H1 (cell line): Measurements from ENCODE around the gene NLK. TPM values are rescaled to one million over a fixed set of nuclear protein-coding genes. Genes with fewer than 3 reads are reported as not detected.

Source experiments
- CTCF ChIA-PET: fragments of 300-600 bp; sonication (Branson Sonifier 250); formaldehyde crosslinking; loops from one replicate; lab custom pipeline; 2021; ENCODE audit not compliant: partially characterized antibody; lab: Charles Lee
- POLR2A ChIA-PET: fragments of 300-600 bp; sonication (Branson Sonifier 250); formaldehyde crosslinking; loops from one replicate; lab custom pipeline; 2021; ENCODE audit warnings: inconsistent platforms; ENCODE audit not compliant: partially characterized antibody; lab: Charles Lee
- DNase-seq, 2 experiments: peaks; one replicate each; pipeline versions ENCODE4 v3.0.0 to v3.0.0-alpha.2; 2010 to 2022; ENCODE audit warnings: low spot score in 2 of 2, low read depth in 1 of 2, mixed read lengths in 1 of 2
- FAIRE-seq: peaks from 2 replicates; lab custom pipeline; 2011; peaks lifted over from hg19 to GRCh38; lab: Jason Lieb, UNC
- H2AFZ ChIP-seq: 2 replicates; pipeline ENCODE4 v1.8.1; 2012; ENCODE audit warnings: low read length, inconsistent platforms
- H2AK5ac ChIP-seq: 2 replicates; pipeline ENCODE4 v1.6.1; 2013; ENCODE audit warnings: low read depth, low read length
- H2BK120ac ChIP-seq: replicated peaks from 2 replicates; pipeline ENCODE3; 2013; ENCODE audit warnings: low read depth, low read length, inconsistent platforms
- H2BK12ac ChIP-seq: 2 replicates; pipeline ENCODE4 v1.6.1; 2013; ENCODE audit warnings: low read depth, low read length
- H2BK15ac ChIP-seq: 2 replicates; pipeline ENCODE4 v1.6.1; 2013; ENCODE audit warnings: low read length
- H2BK20ac ChIP-seq: 2 replicates; pipeline ENCODE4 v1.6.1; 2013; ENCODE audit warnings: low read length
- H2BK5ac ChIP-seq: 2 replicates; pipeline ENCODE4 v1.6.1; 2013; ENCODE audit warnings: low read depth, low read length
- H3K14ac ChIP-seq: 2 replicates; pipeline ENCODE4 v1.6.1; 2013; ENCODE audit warnings: inconsistent platforms; ENCODE audit not compliant: insufficient read length
- H3K18ac ChIP-seq: 2 replicates; pipeline ENCODE4 v1.6.1; 2013; ENCODE audit warnings: low read length; ENCODE audit errors: extremely low read depth
- H3K23ac ChIP-seq: 2 replicates; pipeline ENCODE4 v1.6.1; 2013; ENCODE audit warnings: inconsistent platforms; ENCODE audit not compliant: insufficient read length
- H3K23me2 ChIP-seq: 2 replicates; pipeline ENCODE4 v1.6.1; 2013; ENCODE audit warnings: low read depth, low read length
- H3K27ac ChIP-seq: 2 replicates; pipeline ENCODE4 v1.6.1; 2011; ENCODE audit warnings: low read depth, low read length, inconsistent platforms
- H3K27me3 ChIP-seq, 4 experiments: replicated peaks in 1 of 4; 1 replicate in 1 of 4; 2 replicates in 3 of 4; pipeline versions ENCODE4 v1.6.1 to v1.8.1; 2011 to 2013; ENCODE audit warnings: low read length in 3 of 4, mild to moderate bottlenecking in 3 of 4, inconsistent platforms in 2 of 4, mixed read lengths in 2 of 4, moderate library complexity in 1 of 4; ENCODE audit not compliant: control insufficient read depth in 3 of 4, insufficient read depth in 3 of 4; ENCODE audit errors: extremely low read depth in 1 of 4
- H3K36me3 ChIP-seq, 4 experiments: 2 replicates each; pipeline versions ENCODE4 v1.6.1 to v1.8.1; 2011 to 2013; ENCODE audit warnings: mild to moderate bottlenecking in 4 of 4, low read length in 3 of 4, moderate library complexity in 2 of 4, control low read depth in 1 of 4, inconsistent platforms in 1 of 4; ENCODE audit not compliant: insufficient read depth in 4 of 4, control insufficient read depth in 2 of 4
- H3K4ac ChIP-seq: replicated peaks from 2 replicates; pipeline ENCODE3; 2013; ENCODE audit warnings: low read length, low read depth, mixed read lengths, inconsistent platforms; ENCODE audit not compliant: insufficient read length
- H3K4me1 ChIP-seq, 4 experiments: replicated peaks in 1 of 4; 1 replicate in 1 of 4; 2 replicates in 3 of 4; pipeline versions ENCODE4 v1.6.1 to v1.8.1; 2011 to 2013; ENCODE audit warnings: low read length in 3 of 4, inconsistent platforms in 2 of 4, mixed read lengths in 1 of 4; ENCODE audit not compliant: insufficient read depth in 4 of 4, control insufficient read depth in 3 of 4
- H3K4me2 ChIP-seq, 2 experiments: 2 replicates each; pipeline versions ENCODE4 v1.6.1 to v1.8.1; 2011 to 2013; ENCODE audit warnings: low read depth in 2 of 2, low read length in 2 of 2, control low read depth in 1 of 2, inconsistent platforms in 1 of 2, mild to moderate bottlenecking in 1 of 2; ENCODE audit not compliant: insufficient read depth in 1 of 2
- H3K4me3 ChIP-seq, 4 experiments: fragments of 200-600, 300-600 bp in 1 of 4; sonication (generic), shearing (Covaris generic), sonication (Bioruptor Twin) in 1 of 4; 2 replicates each; pipeline versions ENCODE4 v1.5.1 to v1.8.1; 2011 to 2016; ENCODE audit warnings: low read length in 4 of 4, low read depth in 3 of 4, control low read depth in 2 of 4, inconsistent platforms in 2 of 4, mild to moderate bottlenecking in 2 of 4, mixed read lengths in 1 of 4, moderate library complexity in 1 of 4; ENCODE audit not compliant: insufficient read depth in 2 of 4; ENCODE audit errors: extremely low read depth in 1 of 4
- H3K56ac ChIP-seq: replicated peaks from 2 replicates; pipeline ENCODE3; 2013; ENCODE audit warnings: low read depth, mild to moderate bottlenecking, mixed read lengths, low read length, inconsistent platforms; ENCODE audit not compliant: insufficient read length
- H3K79me1 ChIP-seq: 2 replicates; pipeline ENCODE4 v1.6.1; 2013; ENCODE audit warnings: low read depth, low read length, control low read depth
- H3K79me2 ChIP-seq, 2 experiments: 2 replicates each; pipeline versions ENCODE4 v1.6.1 to v1.8.1; 2012 to 2013; ENCODE audit warnings: low read length in 2 of 2, mild to moderate bottlenecking in 2 of 2, inconsistent platforms in 1 of 2; ENCODE audit not compliant: insufficient read depth in 2 of 2, control insufficient read depth in 1 of 2
- H3K9ac ChIP-seq, 4 experiments: replicated peaks in 1 of 4; 1 replicate in 1 of 4; 2 replicates in 3 of 4; pipeline versions ENCODE4 v1.6.1 to v1.8.1; 2011 to 2013; ENCODE audit warnings: low read depth in 3 of 4, low read length in 3 of 4, control low read depth in 2 of 4, mild to moderate bottlenecking in 2 of 4, moderate library complexity in 2 of 4, inconsistent platforms in 1 of 4; ENCODE audit errors: extremely low read depth in 1 of 4
- H3K9me3 ChIP-seq, 2 experiments: 2 replicates each; pipeline versions ENCODE4 v1.6.1 to v1.8.1; 2012 to 2013; ENCODE audit warnings: mild to moderate bottlenecking in 2 of 2, moderate library complexity in 2 of 2, control low read depth in 1 of 2, inconsistent platforms in 1 of 2, low read depth in 1 of 2, low read length in 1 of 2, mixed read lengths in 1 of 2; ENCODE audit not compliant: insufficient read depth in 2 of 2
- H4K20me1 ChIP-seq, 2 experiments: replicated peaks in 1 of 2; 2 replicates each; pipeline versions ENCODE3 to v1.8.1; 2011 to 2013; ENCODE audit warnings: inconsistent platforms in 2 of 2, low read length in 2 of 2, mild to moderate bottlenecking in 1 of 2; ENCODE audit not compliant: insufficient read depth in 2 of 2, control insufficient read depth in 1 of 2
- H4K5ac ChIP-seq: 2 replicates; pipeline ENCODE4 v1.6.1; 2013; ENCODE audit warnings: low read length, low read depth, mixed read lengths, inconsistent platforms; ENCODE audit not compliant: insufficient read length
- H4K8ac ChIP-seq: 2 replicates; pipeline ENCODE4 v1.8.0; 2013; ENCODE audit warnings: mild to moderate bottlenecking, moderate library complexity, low read length, inconsistent platforms; ENCODE audit not compliant: insufficient read depth; ENCODE audit errors: extremely low read depth
- H4K91ac ChIP-seq: replicated peaks from 2 replicates; pipeline ENCODE3; 2013; ENCODE audit warnings: low read length, mixed read lengths, inconsistent platforms; ENCODE audit not compliant: insufficient read length
- ATF2 ChIP-seq: IDR thresholded peaks from 2 replicates; pipeline ENCODE4 v1.6.1; 2012; ENCODE audit warnings: low read length, inconsistent platforms
- CHD2 ChIP-seq: IDR thresholded peaks from 2 replicates; pipeline ENCODE4 v1.6.1; 2012; ENCODE audit warnings: low read length, improper control_type of control experiment
- JUN ChIP-seq: IDR thresholded peaks from 2 replicates; pipeline ENCODE4 v1.6.1; 2011; ENCODE audit warnings: low read depth, mild to moderate bottlenecking, improper control_type of control experiment, low read length
- KDM4A ChIP-seq: IDR thresholded peaks from one replicate; pipeline ENCODE4 v1.7.1; 2012; ENCODE audit warnings: low read depth, mild to moderate bottlenecking, moderate library complexity, low read length, inconsistent platforms; ENCODE audit not compliant: severe bottlenecking
- MAX ChIP-seq: IDR thresholded peaks from 2 replicates; pipeline ENCODE4 v1.6.1; 2012; ENCODE audit warnings: inconsistent platforms
- PHF8 ChIP-seq: fragments of 200-600 bp; sonication (generic); conservative IDR thresholded peaks from 2 replicates; pipeline ENCODE4 v1.7.1; 2012; ENCODE audit warnings: low read depth, mild to moderate bottlenecking, inconsistent platforms, low read length, moderate library complexity
- RNF2 ChIP-seq: fragments of 200-900, 300-1000 bp; sonication (generic); IDR thresholded peaks from 2 replicates; pipeline ENCODE4 v1.7.1; 2016; ENCODE audit warnings: borderline replicate concordance, low read depth, mild to moderate bottlenecking, antibody characterized with exemption, low read length; ENCODE audit not compliant: poor library complexity, severe bottlenecking; ENCODE audit errors: missing control alignments
- SIX5 ChIP-seq: IDR thresholded peaks from 2 replicates; pipeline ENCODE4 v1.6.1; 2011; ENCODE audit warnings: mild to moderate bottlenecking, low read depth, low read length
- SUZ12 ChIP-seq: fragments of 200-600 bp; sonication (generic); IDR thresholded peaks from 2 replicates; pipeline ENCODE4 v1.6.1; 2012; ENCODE audit warnings: mild to moderate bottlenecking, inconsistent platforms, low read length, moderate library complexity, mixed read lengths
- TEAD4 ChIP-seq: IDR thresholded peaks from 2 replicates; pipeline ENCODE4 v1.6.1; 2012; ENCODE audit warnings: low read depth, low read length, inconsistent platforms, mixed read lengths
- WGBS, 2 experiments: shearing (Covaris generic) in 1 of 2; methylation state at CpG; one replicate each; pipeline versions ENCODE4 v1.1.6 to v1.1.7; 2013 to 2015; ENCODE audit warnings: low lambda C conversion rate in 2 of 2, mixed read lengths in 2 of 2, inconsistent platforms in 1 of 2, low coverage in 1 of 2, missing lambda C conversion rate in 1 of 2; ENCODE audit not compliant: insufficient replicate concordance in 2 of 2, insufficient coverage in 1 of 2, insufficient read length in 1 of 2; ENCODE audit errors: extremely low coverage in 1 of 2, missing lambda C conversion rate in 1 of 2; 5-methylcytosine and 5-hydroxymethylcytosine counted together
- polyA plus RNA-seq, 7 experiments: library from polyadenylated mRNA; depleted of rRNA in 3 of 7; stranded (reverse) in 5 of 7; unstranded in 2 of 7; fragments of >200 nt in 5 of 7; fragments of 200-250 nt in 2 of 7; gene quantifications; 1 replicate in 5 of 7; 2 replicates in 1 of 7; 4 replicates in 1 of 7; pipeline versions ENCODE4 v1.2.1 to v1.2.3, GENCODE V29; 2011 to 2013; ENCODE audit warnings: missing spikeins in 2 of 7, mixed read lengths in 2 of 7
- total RNA-seq: library from RNA; stranded (reverse); fragmentation: NEBNext Ultra II Directional; extraction: Animal tissue kit (Norgen Biotek cat#: 25700); gene quantifications from 2 replicates; pipeline ENCODE4 v1.2.1, GENCODE V29; 2021

The NLK gene
- total and polyA plus RNA-seq, 2 of the 8 experiments (the other 6 are each of a cell fraction or from before 2014, with no cell fraction given): 30.8 to 49.9 TPM

- Histone ChIP-seq H3K4me3 (peak overlapping the region; percentile 75 to 85 (median 77); a peak in 6 of 8 replicates), H2BK12ac (no peak overlapping the region), H3K4ac (no peak overlapping the region), H3K23ac (no peak overlapping the region), H3K79me2 (peaks cover 17 to 58% of the 10 kb centered on the region in 2 experiments), H2BK20ac (no peak overlapping the region), H3K27ac (no peak overlapping the region), H3K79me1 (peaks cover 2% of the 10 kb centered on the region; the same call in 1 of the 2 replicates), H2AK5ac (no peak overlapping the region), H3K4me2 (peak overlapping the region; percentile 64 to 88), H2BK15ac (no peak overlapping the region), H2BK120ac (no peak overlapping the region), H2AFZ (no peak overlapping the region), H3K9ac (no peak overlapping the region; a peak in 1 of 7 replicates), H3K27me3 (no peaks in the 10 kb centered on the region), H4K91ac (no peak overlapping the region), H3K9me3 (no peaks in the 10 kb centered on the region), H3K18ac (no peak overlapping the region), H3K36me3 (peaks cover 0 to 15% (median 0%) of the 10 kb centered on the region in 4 experiments; a peak in 1 of 8 replicates), H3K4me1 (peaks cover 0 to 13% (median 7%) of the 10 kb centered on the region in 4 experiments; a peak in 5 of 7 replicates), H2BK5ac (no peak overlapping the region), H4K5ac (no peak overlapping the region), H3K23me2 (peaks cover 7% of the 10 kb centered on the region; the same call in 1 of the 2 replicates), H4K8ac (no peak overlapping the region; the same call in 1 of the 2 replicates), H3K56ac (no peak overlapping the region), H3K14ac (no peak overlapping the region), H4K20me1 (peaks cover 5 to 7% of the 10 kb centered on the region in 2 experiments)
- CTCF ChIA-PET: interaction anchor here (0.7 to 1.0 kb wide), 2 partner anchors 12 to 209 kb away, joined by 3 read pairs; no protein-coding TSS in a partner anchor
- WGBS, 2 experiments: 95% methylated on average over 16 of the region's 16 CpGs; no CpG with 5 or more reads in 1 of the 2 experiments
- POLR2A ChIA-PET: interaction anchor here (0.7 to 1.6 kb wide), 4 partner anchors 9 to 185 kb away, joined by 3 to 5 read pairs (median 3); no protein-coding TSS in a partner anchor
- DNase-seq: no peak
- no peak for FAIRE-seq
- TF ChIP-seq JUN (no peak), KDM4A (no peak), TEAD4 (no peak), ATF2 (no peak), RNF2 (no peak), CHD2 (no peak), SUZ12 (no peak), MAX (no peak), SIX5 (no peak), PHF8 (no peak)
Measured at GRCh38 chr17:28042721-28043291, 329 bp downstream of the NLK start.
